Forelimb muscle (tissue), 1 donor: Measurements from ENCODE around the gene LAMA4. TPM values are rescaled to one million over a fixed set of nuclear protein-coding genes. Genes with fewer than 3 reads are reported as not detected.

ENCODE experiments used
- DNase-seq: peaks from one replicate; pipeline ENCODE4 v3.0.0-alpha.2; 2013; ENCODE audit warnings: low read depth
- polyA plus RNA-seq: library from polyadenylated mRNA; unstranded; fragments of 120-200 nt; gene quantifications from one replicate; pipeline ENCODE4 v1.2.1, GENCODE V29; 2013; ENCODE audit not compliant: insufficient read length

The LAMA4 gene
- polyA plus RNA-seq, 1 donor, result 135 TPM

DNA sequence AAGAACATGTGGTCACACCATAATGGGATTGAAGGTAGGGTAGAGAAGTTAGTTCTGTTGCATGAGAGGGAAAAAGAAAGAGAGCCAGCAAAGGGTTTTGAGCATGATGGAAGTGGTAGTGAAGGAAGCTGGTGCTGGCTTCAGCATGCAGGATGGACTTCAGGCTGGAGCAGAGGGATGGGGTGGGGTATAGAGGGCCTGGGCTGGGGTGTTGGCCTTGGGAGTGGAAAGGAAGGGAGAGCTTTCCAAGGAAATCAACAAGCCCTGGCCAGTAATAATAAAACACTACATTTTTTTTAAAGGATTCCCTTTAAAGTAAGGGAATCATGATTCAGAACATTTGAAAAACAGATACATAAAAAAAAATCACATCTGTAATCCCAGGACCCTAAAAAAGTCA is 61.2 kb downstream of the LAMA4 start:
- DNase-seq, result no peak

DNA sequence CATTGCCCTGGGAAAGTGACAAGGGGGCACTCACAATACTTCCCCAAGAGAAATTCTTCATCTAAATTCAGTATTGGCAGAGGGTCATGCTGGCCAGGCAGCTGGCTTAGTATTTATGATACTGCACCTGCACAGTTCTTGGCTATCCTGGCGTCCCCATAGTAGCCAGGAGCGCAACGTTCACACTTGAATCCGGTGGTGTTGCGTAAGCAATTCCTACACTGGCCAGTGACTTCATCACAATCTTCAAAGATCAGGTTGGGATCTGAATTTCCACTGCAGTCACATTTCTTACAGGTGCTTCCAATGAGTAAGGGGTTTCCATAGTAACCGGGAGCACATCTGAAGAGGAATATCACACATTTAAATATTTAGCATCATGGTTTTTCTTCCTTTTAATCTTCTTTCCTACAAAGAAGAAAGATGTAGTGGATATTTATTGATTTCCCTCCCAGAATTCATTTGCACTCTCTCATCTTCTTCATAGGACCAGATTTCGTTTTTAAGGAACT is 62.8 kb downstream of the LAMA4 start:
- DNase-seq, result no peak

DNA sequence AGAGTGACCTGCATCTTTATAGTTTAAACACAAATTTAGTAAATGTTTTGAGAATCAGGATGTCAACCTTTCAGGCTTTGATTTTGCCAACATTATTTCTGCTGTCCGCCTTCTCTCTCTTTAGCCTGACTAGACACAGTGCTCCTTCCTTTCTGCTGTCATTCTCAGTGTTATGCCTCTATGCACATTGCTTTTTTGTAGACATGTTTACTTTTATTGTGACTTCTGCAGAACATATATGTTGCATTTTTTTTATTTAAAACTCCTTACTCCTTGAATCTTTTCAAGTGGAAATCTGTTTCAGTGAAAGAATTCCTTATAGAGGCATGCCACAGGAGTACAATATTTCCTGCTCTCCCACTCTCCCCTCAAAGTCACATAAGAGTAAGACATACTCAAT is 64.2 kb downstream of the LAMA4 start:
- no peak for DNase-seq

DNA sequence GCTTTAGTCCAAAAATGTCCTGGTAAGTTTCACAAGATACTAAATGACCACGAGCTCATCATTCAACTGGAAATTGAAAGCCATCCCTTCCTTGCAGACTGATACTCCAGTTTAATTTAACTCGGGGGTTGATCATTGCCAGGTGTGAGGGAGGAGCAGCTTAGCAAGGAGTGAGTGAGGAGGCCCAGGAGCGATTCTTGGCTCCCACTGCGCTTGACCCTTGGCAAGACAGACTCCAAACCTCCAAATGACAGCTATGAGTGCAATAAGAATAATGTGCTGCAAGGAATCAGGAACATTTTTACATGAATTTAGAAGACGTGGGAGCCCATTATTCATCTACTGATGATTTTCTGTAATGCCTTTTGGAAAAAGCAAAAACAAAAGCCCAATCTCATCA is 64.9 kb downstream of the LAMA4 start:
- peak; percentile 83 for DNase-seq

DNA sequence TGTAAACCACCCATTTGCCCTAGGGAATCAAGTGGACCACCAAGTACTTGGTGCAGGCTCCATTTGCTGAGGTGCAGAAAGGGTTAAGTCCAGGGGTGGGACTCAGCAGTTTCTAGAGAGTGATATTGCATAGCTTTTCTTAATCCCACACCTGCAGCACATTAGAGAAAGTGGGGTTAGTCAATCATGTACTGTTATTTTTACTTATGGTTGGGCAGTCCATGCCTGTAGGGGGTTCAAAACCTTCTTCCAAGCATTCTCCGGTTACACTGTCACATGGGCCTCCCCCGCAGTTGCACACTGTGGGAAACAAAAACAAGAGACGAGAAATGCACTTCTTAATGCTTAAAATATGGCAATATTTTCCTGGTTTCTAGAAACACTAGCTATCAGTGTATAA is 65.5 kb downstream of the LAMA4 start:
- DNase-seq, result no peak

DNA sequence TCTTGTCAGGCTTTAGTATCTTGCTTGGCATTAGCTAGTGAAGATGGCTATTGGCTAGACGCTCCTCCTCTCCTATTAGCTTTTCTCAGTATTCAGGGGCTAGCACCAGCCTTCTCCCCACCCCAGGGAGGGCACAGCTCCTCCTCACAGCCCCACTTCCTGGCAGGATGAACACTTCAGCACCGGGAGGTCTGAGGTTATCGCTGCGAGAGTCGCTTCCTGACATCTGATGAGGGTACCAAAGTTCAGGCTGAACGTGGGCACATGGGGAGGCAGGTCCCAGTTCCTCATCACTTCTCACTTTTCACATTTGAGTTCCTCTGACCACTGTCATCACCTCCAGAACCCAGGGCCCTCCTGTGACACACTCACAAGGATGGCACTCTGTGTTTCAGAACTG is 66.6 kb downstream of the LAMA4 start:
- no peak for DNase-seq

DNA sequence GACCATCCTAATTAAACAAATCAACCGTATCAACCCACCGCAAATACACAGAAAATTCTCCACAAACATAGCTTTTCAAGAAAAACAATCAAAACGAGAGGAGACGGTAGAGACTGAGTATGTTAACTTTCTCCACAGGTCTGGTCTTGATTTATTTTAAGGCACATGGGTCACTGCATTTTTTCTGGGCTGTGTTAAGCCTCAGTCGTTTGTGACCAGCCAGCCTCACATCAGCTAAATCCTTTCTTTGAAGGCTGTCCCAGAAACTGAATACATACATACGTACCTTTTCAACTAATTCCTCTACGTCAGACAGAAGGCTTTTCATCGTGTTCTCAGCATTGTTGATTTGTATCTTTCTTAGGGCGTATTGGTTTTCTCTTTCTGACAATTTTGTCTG is 69.4 kb downstream of the LAMA4 start:
- peak; percentile 61 for DNase-seq

DNA sequence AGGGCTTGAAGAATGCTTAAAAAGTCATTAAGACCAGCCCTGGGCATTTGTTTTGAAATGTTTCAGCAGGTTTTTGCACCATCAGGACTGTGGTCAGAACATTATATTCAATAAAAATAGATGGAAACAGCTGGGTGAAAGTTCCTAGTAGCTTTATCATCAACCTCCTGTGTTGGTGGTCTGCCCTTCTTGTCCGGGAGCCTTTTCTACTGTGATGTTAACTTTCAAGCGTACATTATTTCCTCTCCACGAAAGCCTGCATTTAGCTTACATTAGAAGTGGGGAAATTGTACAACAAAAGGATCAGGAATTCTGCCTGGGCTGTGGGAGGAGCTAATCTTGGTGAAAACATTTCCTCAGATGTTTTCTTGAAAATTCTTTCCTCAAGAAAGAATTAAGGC is 71.1 kb downstream of the LAMA4 start:
- no peak for DNase-seq

DNA sequence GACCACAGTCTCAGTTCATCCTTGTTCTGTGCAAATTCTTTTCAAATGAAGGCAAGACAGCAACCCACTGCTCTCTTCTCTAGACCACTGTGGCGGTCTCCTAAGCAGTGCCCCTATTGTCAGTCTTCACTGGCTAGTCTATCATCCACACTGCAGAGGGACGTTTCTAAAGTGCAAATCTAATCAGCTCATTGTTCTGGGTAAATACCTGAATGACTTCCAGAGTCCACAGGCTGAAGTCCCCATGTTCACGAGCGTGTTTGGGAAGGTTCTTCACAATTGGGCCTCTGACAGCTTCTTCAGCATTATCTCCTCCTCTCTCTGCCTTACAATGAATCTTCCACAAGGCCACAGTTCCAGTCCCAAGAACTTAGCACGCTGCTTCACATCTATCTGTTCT is 73.2 kb downstream of the LAMA4 start:
- DNase-seq, result no peak

DNA sequence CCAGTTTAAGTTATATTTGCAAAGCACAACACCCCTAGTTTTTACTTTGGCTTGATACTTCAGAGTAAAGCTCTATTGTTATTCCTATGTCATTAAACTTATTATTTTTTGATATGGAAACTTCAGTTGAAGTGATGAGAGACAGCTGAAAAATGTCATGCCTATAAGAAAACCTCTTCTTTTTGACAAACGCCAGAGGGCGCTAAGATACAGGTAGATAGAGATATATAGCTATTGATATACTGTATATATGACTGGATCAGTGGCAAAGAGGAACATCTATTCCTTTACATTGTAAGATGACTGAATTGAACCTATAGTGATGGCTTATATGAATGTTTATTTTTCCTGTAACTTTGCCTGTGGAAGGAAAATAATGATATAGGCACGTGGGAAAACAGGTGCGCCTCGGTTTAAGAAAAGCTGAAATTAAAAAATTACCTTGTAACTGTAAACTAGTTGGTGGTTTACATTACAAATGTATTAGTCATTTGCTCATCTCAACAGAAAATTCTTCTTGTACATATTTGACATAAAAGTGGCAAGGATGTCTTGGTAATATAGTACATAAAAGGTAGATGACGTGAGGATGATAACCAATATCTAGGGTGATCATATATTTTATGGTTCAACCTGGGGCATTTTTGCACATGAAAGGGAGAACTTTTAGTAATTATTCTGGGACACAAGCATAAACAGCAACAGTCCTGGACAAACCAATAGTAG is 74.1 kb downstream of the LAMA4 start:
- peak; percentile 71 for DNase-seq

DNA sequence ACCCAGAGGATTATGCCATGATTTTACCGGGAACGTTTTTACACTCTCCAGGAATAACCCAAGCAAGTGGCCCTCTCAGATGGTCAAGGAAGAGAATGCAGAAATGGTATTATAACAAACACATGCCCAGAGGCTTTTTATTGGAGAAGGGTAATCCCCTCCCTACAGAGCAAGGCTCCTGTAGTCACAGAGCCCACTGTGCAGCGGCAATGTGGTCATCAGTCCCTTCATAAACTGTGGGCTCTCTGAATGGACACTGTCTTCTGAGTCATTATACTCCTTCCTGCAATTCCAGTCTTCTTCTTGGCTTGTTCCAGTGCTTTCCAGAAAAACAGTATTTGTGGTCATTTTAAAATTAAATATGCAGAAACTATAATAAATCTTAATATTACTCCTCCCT is 74.7 kb downstream of the LAMA4 start:
- DNase-seq, result no peak

DNA sequence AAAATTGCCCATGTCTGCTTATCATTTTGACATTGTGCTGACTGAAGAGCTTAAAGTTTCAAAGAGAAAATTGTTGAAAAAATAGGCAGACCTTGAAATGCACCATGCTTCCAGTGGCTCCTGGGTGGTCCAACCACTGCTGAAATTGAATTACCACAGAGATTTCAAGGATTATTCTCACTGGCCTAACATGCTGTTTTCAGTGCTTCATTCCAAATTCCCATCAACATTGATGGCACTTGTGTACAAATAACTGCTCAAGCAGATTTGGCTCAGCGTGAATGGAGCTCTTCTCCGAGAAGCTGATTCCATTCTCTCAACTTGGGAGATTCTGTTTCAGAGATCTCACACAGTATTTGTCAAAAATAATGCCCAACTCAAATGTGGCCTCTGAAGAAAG is 75.5 kb downstream of the LAMA4 start:
- DNase-seq, result no peak

DNA sequence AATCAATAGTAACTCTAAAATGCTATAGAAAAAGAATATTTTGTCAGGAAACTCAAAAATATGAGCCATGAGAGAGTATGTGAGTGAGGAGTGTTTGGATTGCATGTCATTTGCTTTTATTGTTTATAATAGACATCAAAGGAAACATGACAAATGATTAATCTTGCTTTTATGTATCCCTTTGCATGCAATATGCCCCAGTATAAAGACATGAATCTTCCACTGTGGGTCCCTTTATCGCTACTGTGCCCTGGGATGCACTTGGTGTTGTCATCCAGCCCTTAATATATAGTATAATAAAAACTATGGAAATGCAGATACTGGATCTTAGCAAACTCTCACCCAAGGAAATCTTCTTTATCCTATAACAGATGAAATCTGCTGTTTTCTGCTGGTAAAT is 77.3 kb downstream of the LAMA4 start:
- DNase-seq, result no peak

DNA sequence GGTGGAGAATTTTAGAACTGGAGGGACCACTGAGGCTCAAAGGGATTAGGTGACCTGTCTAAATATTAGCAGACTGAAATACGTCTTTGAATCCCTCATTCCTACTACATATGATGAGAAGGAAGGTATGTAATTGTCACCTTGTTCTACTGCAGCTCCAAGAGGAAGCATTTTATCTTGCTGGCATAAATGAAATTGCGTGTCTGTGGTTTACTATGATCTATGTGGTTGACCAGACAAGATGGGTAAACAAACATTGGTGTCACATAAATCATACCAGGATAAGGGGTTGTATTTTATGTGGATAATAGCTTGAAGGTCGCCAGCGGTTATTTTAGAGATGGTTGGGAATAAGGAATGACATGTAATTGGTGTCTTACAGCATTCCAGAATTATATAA is 78.2 kb downstream of the LAMA4 start:
- DNase-seq, result no peak

DNA sequence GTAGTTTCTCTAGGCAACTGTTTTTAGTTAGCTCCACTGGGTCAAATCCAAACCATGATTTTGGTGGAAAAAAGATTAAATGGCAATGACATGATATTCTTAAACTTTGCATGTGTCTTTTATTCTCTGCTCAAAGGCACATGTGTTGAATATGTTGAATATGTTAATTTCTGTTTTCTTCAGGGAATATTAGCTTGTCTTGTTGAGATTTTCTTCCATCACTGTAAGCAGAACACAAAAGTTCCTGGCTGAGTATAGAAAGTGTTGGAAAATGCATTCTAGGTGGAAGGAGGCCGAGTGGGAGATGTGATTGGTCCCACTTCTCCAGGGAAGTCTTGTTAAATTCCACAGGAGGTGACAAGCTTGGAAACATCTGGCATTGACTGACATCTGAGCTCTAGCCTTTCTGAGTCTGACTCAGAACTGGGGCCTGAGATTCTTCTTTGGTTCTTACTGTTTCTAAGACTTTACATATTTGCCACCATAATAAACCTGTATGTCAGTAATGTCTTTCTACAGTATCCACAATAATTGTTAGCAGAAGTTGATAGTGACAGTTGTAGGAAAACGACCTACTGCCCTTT is 81.1 kb downstream of the LAMA4 start:
- no peak for DNase-seq

DNA sequence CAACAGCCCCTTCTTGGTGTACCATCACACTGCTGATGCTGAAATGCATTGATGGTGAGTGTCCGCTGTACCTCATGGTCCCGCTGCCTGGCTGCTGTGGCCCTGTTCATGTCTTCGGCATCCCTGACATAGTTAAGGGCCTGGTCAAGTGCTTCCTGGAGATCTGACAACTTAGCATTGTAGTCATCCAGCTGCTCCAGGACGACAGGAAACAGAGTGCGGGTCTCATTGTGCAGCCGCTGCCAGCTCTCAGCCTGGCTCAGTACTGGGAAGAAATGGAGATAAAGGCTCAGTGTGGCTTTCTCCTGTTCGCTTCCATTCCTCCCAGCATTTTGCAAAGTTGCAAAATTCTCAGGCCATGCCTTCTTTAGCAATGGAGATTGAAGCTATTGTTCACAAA is 81.8 kb downstream of the LAMA4 start:
- no peak for DNase-seq

DNA sequence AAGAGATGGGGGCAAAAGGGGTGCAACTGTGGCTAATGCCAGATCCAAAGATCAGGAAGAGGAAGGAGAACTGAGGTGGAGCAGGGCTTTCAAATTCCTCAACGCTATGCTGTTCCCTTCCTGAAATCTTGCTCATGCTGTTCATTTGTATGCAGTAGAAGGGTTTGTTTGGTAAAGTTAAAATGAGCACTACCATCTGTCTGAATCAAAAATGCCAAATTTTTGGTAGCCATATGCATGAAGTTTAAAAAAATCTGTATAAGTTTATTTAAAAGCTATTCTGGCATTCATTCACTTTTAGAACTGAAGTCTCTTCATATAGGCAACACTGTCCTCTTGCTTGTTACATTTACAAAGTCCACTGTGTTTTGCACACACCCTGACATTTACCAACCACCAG is 84.8 kb downstream of the LAMA4 start:
- DNase-seq, result no peak

DNA sequence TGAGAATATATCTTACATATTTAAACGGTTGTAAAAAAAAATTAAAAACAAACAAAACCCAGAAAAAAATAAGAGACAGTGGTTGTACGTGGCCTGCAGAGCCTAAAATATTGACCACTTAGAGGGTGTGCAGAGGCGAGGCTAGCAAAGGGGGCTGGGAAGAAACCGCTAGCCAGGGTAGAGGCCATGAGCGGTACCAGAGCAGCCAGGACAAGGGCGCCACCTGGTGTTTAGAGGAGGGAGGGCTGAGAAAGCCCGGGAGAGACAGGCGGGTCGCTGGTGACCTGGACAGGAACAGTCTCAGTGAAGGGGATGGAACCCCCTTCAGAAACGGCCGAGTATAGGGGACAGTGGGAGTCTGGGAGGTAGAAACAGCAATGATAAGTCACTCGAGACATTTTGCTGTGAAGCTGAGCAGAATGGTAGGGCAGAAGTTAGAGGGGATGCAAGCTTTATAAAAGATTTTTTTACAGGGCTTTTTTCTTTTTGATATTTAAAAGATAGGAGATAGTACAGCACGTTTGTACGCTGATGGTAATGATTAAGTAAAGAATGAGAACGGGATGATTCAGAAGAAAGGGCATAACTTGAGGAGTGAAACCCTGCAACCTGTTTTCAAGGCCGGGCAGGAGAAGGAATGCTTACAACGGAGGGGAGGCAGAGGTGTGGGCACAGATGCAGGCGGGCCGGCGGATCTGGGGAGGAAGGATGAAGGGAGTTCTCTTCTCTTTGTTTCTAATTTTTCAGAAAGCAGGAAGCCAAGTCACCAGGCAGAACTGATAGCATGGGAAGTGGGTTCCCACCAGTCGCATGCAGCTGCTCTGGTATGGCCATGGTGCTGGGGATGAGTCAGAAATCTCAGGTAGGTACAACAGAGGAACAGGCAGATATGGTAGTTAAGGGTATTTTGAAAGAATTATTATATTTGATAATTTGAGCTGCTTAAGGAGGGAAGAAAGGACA is 90.8 kb downstream of the LAMA4 start:
- no peak for DNase-seq

DNA sequence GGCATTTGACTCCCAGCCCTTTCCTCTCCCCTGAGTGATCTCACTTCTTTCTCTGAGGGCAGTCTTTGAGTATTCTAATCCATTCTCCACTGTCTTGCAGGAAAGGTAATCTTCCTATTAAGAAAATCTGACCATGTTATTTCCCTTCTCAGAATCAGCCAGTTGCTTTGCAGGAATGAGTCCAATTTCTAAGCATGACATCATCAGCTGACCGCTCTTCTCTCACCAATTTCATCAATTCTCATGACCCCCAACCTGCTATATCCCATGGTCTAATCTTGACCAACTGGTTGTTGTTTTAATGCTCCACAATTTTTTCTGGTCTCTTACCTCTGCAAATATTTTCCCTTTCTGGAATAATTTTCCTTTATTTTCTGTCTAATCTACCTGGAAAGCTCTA is 93.6 kb downstream of the LAMA4 start:
- DNase-seq, result no peak

DNA sequence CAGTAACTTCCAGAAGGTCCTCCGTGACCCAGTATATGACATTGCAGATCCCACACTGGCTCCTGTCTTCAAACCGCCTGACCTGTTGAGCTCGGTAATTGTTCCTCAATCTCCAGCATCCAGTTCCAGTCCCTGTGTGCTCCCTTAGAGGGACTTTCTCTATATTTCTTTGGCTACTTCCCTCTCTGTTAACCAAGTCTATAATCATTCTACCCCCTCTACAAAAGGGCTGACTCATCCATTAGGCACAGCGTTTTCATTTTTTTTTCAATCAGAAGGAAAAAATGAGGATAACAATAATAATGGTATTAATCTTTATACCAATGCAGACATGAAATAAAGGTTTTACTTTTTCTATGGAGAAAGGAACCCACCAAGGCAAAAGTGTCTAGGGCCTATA is 97.7 kb downstream of the LAMA4 start:
- no peak for DNase-seq

DNA sequence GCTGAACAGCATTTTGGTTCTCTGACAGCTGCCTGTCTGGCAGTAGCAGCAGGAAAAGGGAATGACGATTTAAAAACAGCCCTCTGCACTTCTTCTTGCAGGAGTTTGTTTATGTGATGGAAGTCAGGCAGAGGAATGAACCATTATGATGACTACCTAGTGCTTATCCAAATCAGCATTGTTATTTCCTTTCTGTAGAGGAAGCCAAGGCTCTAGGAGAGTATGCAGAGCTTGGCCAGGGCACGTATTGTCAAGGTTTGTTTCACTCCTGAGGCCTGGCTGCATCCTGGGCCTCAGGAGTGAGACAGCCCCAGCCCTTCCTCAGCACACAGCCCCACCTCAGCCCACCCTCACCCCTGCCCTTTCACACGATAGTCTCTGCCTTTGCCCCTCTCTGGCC is 98.5 kb downstream of the LAMA4 start:
- no peak for DNase-seq

DNA sequence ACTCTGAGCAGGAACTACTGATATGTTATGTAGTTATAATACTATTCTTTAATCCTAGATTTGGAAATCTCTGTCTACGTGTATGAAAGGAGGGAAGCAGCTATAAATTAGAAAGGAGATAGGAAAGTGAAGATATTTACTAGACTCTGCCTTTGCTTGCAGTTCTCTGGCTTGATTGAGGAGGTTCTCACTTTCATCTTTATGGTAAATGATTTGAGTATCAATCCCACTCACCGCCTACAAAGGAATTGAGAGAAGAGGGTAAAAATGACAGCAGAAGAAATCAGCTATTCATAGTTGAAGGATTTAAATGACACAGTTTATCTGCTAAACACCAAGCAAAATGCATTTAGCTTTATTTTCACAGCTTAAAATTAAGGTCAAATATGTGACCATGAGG is 99.7 kb downstream of the LAMA4 start:
- DNase-seq, result no peak
